ENCODE data around the gene C1R.

DNA sequence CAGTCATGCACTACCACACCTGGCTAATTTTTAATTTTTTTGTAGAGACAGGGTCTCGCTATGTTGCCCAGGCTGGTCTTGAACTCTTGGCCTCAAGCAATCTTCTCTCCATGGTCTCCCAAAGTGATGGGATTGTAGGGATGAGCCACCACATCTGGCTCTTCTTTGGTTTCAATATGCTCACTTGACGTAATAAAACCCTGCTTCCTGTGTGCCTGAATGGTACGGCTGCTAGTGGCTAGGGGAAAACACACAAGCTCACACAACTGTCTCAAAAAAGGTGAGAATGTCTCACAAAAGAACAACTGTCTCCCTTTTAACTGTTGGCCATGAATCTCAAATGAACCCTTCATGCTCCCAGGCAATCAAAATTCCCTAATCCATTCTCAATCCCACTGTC lies 16.7 kb downstream of the C1R start:
- TF ChIP-seq, protein P1, sequence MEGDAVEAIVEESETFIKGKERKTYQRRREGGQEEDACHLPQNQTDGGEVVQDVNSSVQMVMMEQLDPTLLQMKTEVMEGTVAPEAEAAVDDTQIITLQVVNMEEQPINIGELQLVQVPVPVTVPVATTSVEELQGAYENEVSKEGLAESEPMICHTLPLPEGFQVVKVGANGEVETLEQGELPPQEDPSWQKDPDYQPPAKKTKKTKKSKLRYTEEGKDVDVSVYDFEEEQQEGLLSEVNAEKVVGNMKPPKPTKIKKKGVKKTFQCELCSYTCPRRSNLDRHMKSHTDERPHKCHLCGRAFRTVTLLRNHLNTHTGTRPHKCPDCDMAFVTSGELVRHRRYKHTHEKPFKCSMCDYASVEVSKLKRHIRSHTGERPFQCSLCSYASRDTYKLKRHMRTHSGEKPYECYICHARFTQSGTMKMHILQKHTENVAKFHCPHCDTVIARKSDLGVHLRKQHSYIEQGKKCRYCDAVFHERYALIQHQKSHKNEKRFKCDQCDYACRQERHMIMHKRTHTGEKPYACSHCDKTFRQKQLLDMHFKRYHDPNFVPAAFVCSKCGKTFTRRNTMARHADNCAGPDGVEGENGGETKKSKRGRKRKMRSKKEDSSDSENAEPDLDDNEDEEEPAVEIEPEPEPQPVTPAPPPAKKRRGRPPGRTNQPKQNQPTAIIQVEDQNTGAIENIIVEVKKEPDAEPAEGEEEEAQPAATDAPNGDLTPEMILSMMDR (tag by site-specific recombination; IDR thresholded peaks at IDR 0.05): no peak
- TF ChIP-seq ZNF274 (IDR thresholded peaks at IDR 0.05; ENCODE audit: low read length): no peak
- TF ChIP-seq ZNF274 (tag by site-specific recombination; IDR thresholded peaks at IDR 0.05; ENCODE audit: borderline replicate concordance): no peak
- TF ChIP-seq, protein P2, sequence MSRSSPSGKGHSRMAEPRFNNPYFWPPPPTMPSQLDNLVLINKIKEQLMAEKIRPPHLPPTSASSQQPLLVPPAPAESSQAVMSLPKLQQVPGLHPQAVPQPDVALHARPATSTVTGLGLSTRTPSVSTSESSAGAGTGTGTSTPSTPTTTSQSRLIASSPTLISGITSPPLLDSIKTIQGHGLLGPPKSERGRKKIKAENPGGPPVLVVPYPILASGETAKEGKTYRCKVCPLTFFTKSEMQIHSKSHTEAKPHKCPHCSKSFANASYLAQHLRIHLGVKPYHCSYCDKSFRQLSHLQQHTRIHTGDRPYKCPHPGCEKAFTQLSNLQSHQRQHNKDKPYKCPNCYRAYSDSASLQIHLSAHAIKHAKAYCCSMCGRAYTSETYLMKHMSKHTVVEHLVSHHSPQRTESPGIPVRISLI (tag by site-specific recombination; IDR thresholded peaks at IDR 0.05): no peak
- TF ChIP-seq ZNF184 (tag by site-specific recombination; IDR thresholded peaks at IDR 0.05): no peak
- no peak for TF ChIP-seq OVOL3 (tag by site-specific recombination; IDR thresholded peaks at IDR 0.05)
- TF ChIP-seq ZFP37 (tag by site-specific recombination; IDR thresholded peaks at IDR 0.05): no peak
- TF ChIP-seq, protein P3, sequence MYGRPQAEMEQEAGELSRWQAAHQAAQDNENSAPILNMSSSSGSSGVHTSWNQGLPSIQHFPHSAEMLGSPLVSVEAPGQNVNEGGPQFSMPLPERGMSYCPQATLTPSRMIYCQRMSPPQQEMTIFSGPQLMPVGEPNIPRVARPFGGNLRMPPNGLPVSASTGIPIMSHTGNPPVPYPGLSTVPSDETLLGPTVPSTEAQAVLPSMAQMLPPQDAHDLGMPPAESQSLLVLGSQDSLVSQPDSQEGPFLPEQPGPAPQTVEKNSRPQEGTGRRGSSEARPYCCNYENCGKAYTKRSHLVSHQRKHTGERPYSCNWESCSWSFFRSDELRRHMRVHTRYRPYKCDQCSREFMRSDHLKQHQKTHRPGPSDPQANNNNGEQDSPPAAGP (tag by site-specific recombination; IDR thresholded peaks at IDR 0.05): no peak
- TF ChIP-seq, protein P4, sequence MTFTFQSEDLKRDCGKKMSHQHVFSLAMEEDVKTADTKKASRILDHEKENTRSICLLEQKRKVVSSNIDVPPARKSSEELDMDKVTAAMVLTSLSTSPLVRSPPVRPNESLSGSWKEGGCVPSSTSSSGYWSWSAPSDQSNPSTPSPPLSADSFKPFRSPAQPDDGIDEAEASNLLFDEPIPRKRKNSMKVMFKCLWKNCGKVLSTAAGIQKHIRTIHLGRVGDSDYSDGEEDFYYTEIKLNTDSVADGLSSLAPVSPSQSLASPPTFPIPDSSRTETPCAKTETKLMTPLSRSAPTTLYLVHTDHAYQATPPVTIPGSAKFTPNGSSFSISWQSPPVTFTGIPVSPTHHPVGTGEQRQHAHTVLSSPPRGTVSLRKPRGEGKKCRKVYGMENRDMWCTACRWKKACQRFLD (tag by site-specific recombination; IDR thresholded peaks at IDR 0.05): no peak
- TF ChIP-seq, protein P5, sequence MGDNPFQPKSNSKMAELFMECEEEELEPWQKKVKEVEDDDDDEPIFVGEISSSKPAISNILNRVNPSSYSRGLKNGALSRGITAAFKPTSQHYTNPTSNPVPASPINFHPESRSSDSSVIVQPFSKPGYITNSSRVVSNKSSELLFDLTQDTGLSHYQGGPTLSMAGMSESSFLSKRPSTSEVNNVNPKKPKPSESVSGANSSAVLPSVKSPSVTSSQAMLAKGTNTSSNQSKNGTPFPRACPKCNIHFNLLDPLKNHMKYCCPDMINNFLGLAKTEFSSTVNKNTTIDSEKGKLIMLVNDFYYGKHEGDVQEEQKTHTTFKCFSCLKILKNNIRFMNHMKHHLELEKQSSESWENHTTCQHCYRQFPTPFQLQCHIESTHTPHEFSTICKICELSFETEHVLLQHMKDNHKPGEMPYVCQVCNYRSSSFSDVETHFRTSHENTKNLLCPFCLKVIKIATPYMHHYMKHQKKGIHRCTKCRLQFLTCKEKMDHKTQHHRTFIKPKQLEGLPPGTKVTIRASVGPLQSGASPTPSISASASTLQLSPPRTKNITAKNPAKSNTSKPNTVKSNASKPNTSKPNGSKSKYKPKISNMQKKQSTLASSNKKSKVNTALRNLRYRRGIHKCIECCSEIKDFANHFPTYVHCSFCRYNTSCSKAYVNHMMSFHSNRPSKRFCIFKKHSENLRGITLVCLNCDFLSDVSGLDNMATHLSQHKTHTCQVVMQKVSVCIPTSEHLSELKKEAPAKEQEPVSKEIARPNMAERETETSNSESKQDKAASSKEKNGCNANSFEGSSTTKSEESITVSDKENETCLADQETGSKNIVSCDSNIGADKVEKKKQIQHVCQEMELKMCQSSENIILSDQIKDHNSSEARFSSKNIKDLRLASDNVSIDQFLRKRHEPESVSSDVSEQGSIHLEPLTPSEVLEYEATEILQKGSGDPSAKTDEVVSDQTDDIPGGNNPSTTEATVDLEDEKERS (tag by site-specific recombination; IDR thresholded peaks at IDR 0.05): no peak
- no peak for TF ChIP-seq TCF7L2 (IDR thresholded peaks at IDR 0.05; ENCODE audit: borderline replicate concordance, low read depth, low read length)
- TF ChIP-seq GLI2 (tag by site-specific recombination; IDR thresholded peaks at IDR 0.05; ENCODE audit: borderline replicate concordance, low read depth): no peak
